NCI-H1436 (cell line): Measurements from ENCODE around the gene CCM2.
"Not testable (repeated sequence)": the region's sequence is repeated elsewhere in the genome, so short reads cannot be mapped to it uniquely, and the experiment has no call there.

Experiments
- DNase-seq: peaks from one replicate; lab custom pipeline; 2025; lab: John Stamatoyannopoulos, UW

Gene CCM2

GRCh38 chr7:44999245-45000092 lies 532 bp upstream of the CCM2 start:
- DNase-seq: peak; percentile 99

GRCh38 chr7:45001138-45001694 lies 1.2 kb downstream of the CCM2 start:
- DNase-seq: peak; percentile 3

GRCh38 chr7:45001826-45002225 lies 1.8 kb downstream of the CCM2 start:
- DNase-seq: no peak

DNA sequence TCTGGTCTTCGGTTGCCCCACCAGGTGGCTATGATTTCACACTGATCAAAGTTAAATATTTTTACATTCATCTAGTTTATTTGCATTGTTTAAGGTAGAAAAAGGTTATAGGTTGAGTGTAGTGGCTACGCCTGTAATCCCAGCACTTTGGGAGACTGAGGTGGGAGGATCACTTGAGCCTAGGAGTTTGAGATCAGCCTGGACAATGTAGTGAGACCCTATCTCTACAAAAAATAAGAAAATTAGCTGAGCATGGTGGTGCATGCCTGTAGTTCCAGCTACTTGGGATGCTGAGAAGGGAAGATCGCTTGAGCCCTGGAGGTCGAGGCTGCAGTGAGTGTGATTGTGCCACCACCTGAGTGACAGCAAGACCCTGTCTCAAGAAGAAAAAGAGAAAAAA lies 3.8 kb downstream of the CCM2 start:
- no peak for DNase-seq

DNA sequence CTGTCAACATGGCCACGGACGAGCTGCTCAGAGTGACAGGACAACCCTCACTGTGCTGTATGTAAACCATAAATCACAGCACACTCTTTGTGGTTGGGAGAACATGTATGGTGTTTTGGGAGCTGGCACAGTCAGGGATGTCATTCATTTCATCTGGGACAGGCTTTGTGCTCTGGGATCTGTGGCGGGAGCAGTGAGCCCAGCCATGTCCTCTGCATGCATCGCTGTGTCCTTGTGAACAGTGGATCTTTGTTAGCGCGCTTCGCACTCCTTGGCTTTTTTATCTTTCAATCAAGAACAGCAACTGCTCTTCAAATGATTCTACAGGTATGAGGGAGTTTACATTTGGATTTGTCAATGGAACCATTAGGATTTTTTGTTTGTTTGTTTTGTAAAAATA lies 7.1 kb downstream of the CCM2 start:
- no peak for DNase-seq

DNA sequence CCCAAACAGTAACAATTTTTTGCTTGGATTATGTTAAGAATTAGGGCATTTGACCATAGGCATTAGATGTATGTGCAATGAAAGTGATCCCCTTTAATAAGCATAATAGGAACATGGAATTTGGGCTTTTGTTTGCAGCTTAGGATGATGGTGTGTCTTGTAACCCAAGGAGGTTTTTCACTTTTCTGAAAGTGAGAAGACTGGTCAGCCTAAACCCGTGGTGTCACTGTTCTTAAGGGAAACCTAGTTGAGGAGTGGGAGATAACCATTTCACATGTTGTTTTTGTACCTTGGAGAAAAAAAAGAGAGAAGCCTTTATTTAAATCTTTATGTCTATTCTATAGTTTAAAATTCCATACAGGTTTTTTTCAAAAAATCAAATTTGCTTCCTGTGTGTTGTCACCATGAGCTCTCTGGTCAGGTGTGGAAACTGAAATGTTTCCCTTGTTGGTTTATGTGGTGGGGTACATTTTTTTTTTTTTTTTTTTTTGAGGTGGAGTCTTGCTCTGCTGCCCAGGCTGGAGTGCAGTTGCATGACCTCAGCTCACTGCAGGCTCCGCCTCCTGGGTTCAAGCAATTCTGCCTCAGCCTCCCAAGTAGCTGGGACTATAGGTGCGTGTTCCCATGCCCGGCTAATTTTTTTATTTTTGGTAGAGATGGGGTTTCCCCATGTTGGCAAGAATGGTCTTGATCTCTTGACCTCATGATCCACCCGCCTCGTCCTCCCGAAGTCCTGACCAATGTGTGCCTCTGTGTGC lies 7.7 kb downstream of the CCM2 start:
- DNase-seq: no peak

- DNase-seq: no peak
Observed at GRCh38 chr7:45013465-45013967, 13.5 kb downstream of the CCM2 start.

GRCh38 chr7:45015313-45015712 lies 15.3 kb downstream of the CCM2 start:
- no peak for DNase-seq

- DNase-seq: no peak
Observed at GRCh38 chr7:45017253-45017652, 17.3 kb downstream of the CCM2 start.

DNA sequence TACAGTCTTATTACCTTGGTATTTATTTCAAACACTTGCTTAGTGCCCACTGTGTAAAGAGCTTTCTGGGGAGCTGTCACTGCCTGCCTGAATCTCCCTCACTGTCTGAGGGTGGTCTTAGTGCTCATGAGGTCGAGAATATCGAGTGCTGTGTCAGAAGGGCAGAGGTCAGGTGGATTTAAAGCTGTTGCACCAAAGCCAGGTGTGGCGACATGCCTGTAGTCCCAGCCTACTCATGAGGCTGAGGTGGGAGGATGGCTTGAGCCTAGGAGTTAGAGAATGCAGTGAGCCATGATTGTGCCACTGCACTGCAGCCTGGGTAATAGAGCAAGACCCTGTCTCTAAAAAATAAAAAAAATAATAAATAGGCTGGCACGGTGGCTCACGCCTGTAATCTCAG lies 20.9 kb downstream of the CCM2 start:
- DNase-seq: no peak

DNA sequence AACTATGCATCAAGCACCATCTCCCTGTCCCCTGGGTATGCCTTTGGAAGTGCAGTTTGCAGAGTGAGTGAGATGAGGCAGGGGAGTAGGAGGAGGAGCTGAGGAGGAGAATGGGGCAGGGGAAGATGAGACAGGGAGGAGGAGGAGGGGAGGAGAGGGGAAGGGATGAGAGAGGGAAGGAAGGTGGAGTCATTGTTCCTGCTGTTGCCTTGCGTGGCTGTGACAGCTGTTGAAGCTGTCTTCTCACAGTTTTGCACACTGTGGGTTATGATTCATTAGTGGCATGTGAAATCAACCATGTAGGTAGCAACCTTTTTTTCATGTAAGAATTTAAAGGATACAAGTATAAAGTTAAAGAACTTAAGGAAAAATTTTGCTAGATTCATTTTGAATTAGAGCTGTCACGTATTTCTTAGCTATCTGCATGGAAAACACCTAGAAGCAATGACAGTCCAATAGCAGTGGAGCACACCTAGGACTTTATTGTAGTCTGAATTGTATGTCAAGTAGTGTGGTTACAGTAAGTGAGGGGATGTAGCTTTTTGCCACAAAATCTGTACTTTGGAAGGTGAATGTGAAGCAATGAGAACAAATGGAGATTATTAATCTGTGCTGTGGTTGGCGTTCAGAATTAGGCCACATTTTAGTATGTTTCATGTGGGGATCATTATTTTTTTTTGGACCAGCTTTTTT lies 21.7 kb downstream of the CCM2 start:
- DNase-seq: no peak

DNA sequence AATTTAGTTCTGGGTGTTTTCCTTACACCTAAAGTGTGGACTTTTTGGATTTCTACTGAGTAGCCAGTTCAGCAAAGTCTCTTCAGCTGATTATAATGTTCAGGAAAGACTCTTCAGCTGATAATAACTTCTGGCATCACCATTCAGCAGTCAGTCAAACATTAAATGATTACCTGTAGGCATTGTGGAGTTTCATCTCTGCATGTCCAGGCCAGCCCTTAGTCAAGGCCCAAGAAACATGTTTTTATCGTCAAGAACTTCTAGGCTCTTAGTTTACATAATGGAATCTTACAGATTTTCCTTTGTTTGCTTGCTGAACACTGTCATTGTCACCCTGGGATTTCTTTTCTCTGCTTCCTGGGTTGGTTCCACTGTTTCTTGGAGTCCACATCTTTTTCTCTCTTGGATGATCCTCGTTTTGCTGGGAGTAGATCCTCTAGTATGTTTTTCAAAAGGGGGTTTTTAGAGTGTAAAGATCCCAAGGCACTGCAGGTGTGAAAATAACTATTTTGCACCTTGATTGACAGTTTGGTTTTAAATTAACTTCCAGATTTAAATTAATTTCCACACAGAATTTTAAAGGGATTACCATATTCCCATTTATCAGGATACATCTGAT lies 24.2 kb downstream of the CCM2 start:
- no peak for DNase-seq

- DNase-seq: not testable (repeated sequence)
Observed at GRCh38 chr7:45025473-45025872, 25.5 kb downstream of the CCM2 start.

GRCh38 chr7:45026013-45026412 lies 26.0 kb downstream of the CCM2 start:
- no peak for DNase-seq

- DNase-seq: no peak
Observed at GRCh38 chr7:45026984-45027773, 27.2 kb downstream of the CCM2 start.

GRCh38 chr7:45027774-45028114 lies 27.7 kb downstream of the CCM2 start:
- DNase-seq: no peak

- no peak for DNase-seq
Observed at GRCh38 chr7:45028138-45028919, 28.3 kb downstream of the CCM2 start.

- DNase-seq: no peak
Observed at GRCh38 chr7:45028920-45029344, 28.9 kb downstream of the CCM2 start.

GRCh38 chr7:45031829-45032228 lies 31.8 kb downstream of the CCM2 start:
- DNase-seq: no peak

DNA sequence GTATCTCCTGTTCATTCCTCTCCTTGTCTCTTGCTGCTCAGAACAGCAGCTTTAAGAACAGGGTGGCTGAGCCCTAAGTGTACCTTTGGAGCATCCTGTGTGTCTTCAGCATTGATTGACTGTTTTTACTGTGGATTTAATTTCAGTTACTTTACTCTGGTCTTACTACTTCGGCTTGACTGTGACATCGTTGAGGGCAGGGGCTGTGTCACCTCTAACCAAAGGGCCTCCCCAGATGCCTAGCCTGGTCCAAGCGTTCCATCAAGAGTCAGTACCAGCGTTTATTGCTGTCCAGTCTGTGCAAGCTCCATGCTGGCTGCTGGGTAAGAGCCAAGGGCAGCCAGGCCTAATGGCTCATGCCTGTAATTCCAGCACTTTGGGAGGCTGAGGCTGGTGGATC lies 32.4 kb downstream of the CCM2 start:
- DNase-seq: no peak
